Hematopoietic multipotent progenitor cell treated with erythropoietin and hydrocortisone succinate and interleukin-3 and kit ligand, for 8 days (in vitro differentiated cells): Measurements from ENCODE around the gene CYP26A1.

Experiments
- DNase-seq: peaks from one replicate; pipeline ENCODE4 v3.0.0-alpha.2; 2015

Gene CYP26A1

GRCh38 chr10:93064874-93065660 lies 8.6 kb upstream of the CYP26A1 start:
- no peak for DNase-seq

- DNase-seq, result no peak
These were observed 7.8 kb upstream of the CYP26A1 start for GRCh38 chr10:93065675-93066543.

- DNase-seq, result no peak
These were observed 7.2 kb upstream of the CYP26A1 start for GRCh38 chr10:93066544-93066913.

- DNase-seq, result no peak
These were observed 6.0 kb upstream of the CYP26A1 start for GRCh38 chr10:93067443-93068365.

DNA sequence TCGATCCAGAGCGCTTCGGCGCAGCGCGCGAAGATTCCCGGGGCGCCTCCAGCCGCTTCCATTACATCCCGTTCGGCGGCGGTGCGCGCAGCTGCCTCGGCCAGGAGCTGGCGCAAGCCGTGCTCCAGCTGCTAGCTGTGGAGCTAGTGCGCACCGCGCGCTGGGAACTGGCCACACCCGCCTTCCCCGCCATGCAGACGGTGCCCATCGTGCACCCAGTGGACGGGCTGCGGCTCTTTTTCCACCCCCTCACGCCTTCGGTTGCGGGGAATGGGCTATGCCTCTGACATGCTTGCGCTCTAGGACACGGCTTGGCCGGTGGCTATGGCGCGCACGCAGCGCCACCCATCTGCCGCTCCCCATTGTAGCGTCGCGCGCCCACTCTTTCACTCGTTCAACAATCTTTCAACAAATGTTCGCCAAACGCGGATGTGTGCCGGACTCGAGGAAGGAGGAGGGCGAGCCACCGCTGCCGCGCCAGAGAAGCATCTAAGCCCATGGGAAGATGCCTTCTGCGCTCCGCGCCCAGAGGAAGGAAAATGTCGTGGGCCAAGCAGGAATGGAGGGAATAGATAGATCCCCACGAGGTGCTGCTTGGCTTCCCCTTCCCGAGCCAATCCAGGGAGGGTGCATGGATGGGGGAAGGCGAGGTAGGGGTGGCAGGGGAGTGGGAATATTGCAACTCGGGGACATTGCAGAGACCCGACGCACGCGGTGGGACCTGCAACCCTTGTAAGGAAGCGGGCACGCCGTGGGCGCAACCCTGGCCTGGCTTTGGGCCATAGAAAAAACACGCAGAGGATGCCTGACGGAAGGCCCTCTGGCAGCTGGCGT lies 5.1 kb upstream of the CYP26A1 start:
- peak; percentile 35 for DNase-seq

DNA sequence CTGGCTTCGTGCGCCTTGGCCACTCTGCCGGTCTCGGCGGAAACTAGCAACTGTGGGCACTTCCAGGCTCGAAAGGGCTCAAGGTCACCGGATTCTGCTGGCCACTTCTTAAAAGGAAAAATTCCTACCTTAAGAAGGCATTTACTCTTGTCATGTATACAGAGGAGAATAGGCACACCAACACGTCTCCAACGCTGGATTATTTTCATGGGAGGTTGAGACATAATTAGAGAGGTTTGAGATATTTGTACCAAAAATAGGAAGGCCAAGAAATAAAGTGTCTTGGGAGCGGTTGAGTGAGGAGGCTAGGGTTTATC lies 4.5 kb upstream of the CYP26A1 start:
- no peak for DNase-seq

DNA sequence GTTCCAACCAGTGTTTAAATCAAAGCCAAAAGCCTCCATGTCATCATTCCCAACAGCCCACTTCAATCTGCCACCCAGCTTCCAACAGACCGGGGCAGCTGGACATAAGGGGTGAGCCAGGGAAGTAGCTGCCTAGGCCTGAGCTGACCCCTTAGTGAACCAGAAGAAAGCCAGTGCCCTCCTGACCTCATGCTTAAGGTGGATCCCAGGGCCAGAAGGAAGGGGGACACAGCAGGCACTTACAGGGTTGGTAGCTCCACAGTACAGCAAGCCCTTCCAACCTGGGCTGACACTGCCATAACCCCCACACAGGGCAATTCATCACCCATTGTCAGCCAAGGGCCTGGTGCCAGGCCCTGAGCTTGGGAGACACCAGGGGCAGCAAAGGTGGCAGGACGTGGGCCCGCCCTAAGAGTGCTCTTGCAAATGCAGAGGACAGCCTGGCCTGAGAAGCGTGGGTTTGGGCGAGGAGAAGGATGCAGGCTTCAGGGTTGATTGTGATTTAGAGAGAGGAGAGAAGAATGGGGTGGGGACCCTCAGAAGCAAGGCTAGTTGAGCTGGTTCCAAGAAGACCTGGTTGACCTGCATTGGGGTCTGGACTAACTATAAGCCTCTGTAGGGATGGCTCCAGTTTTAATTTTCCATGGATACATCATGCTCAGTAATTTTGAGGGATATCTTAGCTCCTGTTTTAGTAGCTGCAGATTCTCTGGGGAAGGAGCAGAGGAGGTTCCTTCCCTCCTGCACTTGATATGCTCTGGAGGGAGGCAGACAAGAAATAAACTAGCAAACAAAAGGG lies 3.1 kb upstream of the CYP26A1 start:
- no peak for DNase-seq

GRCh38 chr10:93071177-93071472 lies 2.6 kb upstream of the CYP26A1 start:
- no peak for DNase-seq

- DNase-seq, result no peak
These were observed 1.9 kb upstream of the CYP26A1 start for GRCh38 chr10:93071674-93072224.

DNA sequence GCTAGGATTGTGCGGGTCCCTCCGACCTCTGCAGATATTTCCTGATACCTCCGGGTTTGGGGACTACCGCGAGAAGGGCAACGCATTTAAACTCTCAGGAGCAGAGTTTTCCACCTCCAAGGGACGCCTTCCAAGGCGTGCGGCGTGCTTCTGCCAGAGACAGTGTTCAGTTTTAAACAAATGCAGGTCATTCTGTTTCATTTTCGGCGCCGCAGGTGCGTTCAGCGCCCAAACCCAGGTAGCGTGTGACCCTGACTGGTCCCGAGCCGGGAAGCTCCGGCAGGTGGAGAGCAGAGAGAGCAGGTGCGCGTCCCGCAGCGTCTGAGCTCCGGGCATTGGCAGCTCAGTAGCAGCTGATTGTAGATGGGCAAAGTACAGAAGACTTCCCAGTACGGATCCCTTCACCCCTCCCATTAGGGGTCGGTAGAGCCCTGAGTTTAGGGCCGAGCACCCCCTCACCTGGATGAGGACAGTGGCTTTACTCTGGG lies 1.4 kb upstream of the CYP26A1 start:
- DNase-seq, result no peak

DNA sequence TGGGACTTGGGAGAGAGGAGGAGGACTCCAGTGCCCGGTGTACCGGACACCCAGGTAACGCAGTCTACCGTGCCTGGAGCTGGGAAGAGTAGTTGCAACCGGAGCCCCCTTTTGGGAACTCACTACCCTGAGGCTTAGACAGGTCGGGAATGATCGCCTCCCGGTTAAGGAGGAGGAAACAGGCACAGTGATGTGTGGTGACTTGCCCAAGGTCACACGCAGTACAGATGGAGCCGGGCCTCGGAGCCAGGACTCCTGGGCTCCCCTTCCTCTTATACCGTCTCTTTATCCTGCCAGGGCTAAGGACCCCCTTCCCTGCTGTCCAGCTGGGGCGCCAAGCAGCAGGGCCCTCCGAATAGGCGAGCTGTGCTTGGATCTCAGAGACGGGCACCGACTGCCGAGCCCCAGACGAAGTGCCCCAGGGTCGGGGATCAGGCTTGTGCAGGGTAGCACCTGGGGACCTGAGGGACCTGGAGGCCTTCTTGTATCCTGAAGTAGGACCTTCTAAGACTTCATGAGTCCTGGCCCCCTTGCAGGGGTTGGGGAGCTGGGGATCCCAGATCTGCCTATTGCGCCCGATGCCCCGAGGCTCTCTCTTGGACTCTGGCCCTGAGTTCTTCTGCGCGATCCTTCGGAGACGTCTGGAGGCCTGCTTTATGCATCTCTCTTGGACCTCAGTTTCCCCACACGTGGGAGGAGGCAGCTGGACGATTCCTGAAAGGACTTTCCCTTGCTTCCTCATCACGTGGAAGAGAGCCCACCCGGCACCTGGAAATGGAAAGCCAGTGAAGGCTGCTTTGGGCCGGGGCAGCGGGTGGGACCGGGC lies 767 bp upstream of the CYP26A1 start:
- DNase-seq, result no peak

- DNase-seq, result no peak
These were observed 479 bp downstream of the CYP26A1 start for GRCh38 chr10:93074147-93074596.

GRCh38 chr10:93074597-93075368 lies 1.1 kb downstream of the CYP26A1 start:
- no peak for DNase-seq

- DNase-seq, result no peak
These were observed 1.9 kb downstream of the CYP26A1 start for GRCh38 chr10:93075369-93076221.

- no peak for DNase-seq
These were observed 3.2 kb downstream of the CYP26A1 start for GRCh38 chr10:93076871-93077270.

DNA sequence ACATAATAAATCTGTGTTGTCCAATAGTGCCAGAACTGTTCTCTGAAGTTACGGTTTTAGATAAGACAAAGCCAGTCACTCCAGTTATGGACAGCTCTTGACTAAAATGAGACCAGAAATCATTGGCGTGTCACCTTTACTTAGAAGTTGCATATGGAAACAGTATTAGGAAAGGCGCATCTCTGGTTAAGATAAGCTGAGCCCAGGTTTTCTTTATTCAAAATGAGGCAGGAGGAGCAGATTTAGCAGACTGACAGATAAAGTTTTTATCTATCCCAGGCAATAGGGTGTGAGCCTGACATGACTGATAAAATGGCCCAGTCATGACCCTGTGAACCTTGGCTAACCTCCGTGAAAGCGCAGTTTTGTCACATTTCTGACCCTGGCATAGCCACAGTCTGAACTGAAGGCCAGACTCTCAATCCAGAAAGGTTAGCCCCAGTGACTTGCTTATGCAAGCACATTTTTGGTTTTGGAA lies 4.2 kb downstream of the CYP26A1 start:
- DNase-seq, result no peak

DNA sequence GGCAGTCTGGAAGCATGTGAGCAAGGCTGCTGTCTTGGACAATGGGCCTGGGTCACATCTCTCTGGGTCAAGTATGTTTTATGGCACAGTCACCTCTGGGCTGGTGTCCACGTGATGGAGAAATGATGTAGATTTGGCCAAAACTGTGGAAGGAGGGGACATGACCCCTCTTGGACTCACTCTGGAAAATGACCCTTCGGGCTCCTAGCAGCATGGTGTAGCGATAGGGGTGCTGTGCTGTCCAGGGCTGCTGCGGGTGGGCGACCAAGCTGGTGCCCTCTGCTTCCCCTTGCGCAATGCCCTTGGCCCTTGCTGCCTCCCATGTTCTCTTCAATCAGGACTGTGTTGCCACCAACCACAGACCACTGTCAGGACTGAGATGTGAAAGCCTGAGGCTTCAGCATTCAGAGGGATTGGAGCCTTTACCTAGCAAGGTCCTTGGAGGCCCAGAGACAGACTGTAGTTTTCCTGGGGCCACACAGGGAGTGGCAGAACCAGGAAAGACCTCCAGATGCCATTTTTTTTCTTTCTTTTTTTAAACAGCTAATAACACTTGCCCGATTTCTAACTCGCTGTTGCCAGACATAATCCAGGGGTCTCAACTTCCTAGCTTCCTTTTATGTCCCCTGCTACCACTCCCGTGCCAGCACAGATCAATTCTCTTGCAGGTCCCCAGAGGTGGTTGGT lies 6.1 kb downstream of the CYP26A1 start:
- no peak for DNase-seq
